Right kidney (tissue), 1 donor: Measurements from ENCODE around the gene TACC3.

Experiments
- DNase-seq: peaks from one replicate; pipeline ENCODE4 v3.0.0-alpha.2; 2016

Gene TACC3

DNA sequence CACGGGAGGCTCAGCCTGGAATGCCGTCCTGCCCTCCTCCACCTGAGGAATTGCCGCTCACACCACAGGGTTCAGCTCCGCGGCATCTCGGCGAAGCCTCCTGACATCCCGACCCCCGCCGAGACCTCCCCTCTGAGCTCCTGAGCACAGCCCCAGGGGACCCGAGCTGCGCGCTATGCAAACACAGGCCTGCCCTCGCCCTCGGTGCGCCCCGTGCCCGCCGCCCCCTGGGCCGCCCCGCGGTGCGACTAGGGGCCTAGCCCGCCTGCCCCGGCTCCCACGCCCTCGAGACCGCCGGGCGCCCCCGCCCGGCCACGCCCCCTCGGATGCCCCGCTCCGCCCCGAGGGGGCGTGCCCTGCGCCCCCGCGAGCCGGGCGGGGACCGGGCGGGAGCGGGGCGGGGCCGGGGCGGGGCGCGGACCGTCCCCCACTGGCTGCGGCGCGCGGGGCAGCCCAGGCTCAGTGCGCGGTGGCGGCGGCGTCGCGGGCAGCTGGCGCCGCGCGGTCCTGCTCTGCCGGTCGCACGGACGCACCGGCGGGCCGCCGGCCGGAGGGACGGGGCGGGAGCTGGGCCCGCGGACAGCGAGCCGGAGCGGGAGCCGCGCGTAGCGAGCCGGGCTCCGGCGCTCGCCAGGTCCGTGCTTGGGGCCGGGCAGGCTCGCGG is 71.6 kb downstream of the TACC3 start, which contains the start of gene FGFR3:
FGFR3 (plus strand) TSS at position 462 of the 664 bp plus-strand sequence. CDS start 642 bp downstream, outside the sequence.
- DNase-seq: peak; percentile 82

DNA sequence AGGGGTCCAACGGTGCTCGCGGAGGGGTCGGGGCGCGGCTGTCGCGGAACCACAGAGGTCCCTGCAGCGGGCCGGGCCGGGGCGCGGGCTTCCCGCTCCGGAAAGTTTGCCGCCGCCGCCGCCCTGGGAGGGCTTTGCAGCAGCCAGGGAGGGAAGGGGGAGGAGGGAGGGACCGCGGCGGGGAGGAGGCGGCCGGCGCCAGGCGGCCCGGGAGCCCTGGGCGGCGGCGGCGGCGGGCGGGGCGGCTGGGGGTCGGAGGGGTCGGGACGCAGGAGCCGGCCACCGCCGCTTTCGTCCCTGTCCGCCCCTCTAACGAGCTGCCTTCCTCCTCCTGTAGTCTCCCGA is 72.1 kb downstream of the TACC3 start:
- DNase-seq: no peak

DNA sequence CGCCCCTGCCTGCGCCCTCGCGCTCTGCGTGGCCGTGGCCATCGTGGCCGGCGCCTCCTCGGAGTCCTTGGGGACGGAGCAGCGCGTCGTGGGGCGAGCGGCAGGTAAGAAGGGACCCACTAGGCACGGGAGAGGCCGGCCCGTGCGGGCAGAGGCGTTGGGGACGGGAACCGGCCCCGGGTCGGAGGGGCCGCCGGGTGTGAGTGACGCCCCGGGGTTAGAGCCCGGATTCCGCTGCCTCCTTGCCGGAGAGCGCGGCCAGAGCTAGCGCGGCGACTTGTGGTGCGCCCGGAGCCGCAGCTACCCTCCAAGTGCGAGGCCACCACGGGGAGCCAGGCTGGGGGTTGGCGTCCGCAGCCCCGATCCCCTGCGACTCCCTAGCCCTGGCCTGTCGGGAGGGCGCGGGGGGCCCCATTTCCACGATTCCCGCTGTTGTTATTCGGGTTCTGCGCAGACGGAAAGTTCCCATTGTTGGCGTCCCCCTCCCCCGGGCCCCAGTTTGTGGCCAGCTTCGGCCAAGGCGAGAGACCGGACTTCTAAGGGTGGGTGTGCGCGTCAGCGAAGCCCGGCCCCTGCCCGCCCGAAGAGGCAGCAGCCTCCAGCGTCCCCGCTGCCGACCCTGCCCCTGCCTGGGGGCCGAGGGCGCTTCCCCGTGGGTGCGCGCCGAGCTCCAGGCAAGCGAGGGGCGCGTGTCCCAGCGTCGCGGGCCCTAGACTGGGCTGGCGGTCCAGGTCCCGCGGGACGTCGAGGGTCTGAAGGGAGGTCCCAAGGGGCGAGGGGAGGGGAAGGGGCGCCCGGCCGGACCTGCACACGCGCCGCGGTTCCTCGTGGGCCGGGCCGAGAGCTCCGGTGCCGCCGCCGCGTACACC is 72.9 kb downstream of the TACC3 start:
- DNase-seq: peak; percentile 76
